ENCODE results near the gene BTK. TPM values are rescaled to one million over a fixed set of nuclear protein-coding genes. Genes with fewer than 3 reads are reported as not detected.
A peak's percentile ranks its signal among the peaks of the same experiment; 100 is the strongest.

The BTK gene
- total and polyA plus RNA-seq, 9 of the 15 experiments (the other 6 are each of a cell fraction or from before 2014, with no cell fraction given) = 14.9 to 93.4 (median 65.2) TPM

DNA sequence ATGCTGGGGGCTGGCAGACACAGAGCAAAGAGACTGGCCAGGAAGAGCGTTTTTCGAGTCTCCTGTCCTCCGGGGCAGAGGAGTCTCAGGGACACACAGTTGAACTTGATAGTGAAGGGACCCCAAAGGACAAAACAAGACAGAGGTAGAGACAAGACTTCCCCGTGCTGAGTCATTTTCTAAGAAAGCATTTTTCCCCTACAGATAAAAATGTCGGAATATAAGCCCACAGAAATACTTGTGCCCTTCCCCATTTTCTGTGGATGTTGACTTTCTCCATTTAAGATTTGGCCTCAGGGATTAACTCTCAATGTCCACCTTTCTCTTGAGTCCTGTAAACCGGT lies 523 bp upstream of the BTK start (continued):
- TF ChIP-seq, protein P1, sequence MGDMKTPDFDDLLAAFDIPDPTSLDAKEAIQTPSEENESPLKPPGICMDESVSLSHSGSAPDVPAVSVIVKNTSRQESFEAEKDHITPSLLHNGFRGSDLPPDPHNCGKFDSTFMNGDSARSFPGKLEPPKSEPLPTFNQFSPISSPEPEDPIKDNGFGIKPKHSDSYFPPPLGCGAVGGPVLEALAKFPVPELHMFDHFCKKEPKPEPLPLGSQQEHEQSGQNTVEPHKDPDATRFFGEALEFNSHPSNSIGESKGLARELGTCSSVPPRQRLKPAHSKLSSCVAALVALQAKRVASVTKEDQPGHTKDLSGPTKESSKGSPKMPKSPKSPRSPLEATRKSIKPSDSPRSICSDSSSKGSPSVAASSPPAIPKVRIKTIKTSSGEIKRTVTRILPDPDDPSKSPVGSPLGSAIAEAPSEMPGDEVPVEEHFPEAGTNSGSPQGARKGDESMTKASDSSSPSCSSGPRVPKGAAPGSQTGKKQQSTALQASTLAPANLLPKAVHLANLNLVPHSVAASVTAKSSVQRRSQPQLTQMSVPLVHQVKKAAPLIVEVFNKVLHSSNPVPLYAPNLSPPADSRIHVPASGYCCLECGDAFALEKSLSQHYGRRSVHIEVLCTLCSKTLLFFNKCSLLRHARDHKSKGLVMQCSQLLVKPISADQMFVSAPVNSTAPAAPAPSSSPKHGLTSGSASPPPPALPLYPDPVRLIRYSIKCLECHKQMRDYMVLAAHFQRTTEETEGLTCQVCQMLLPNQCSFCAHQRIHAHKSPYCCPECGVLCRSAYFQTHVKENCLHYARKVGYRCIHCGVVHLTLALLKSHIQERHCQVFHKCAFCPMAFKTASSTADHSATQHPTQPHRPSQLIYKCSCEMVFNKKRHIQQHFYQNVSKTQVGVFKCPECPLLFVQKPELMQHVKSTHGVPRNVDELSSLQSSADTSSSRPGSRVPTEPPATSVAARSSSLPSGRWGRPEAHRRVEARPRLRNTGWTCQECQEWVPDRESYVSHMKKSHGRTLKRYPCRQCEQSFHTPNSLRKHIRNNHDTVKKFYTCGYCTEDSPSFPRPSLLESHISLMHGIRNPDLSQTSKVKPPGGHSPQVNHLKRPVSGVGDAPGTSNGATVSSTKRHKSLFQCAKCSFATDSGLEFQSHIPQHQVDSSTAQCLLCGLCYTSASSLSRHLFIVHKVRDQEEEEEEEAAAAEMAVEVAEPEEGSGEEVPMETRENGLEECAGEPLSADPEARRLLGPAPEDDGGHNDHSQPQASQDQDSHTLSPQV (IDR thresholded peaks at IDR 0.05) = peak; percentile 18; the same call in 1 of the 2 replicates

DNA sequence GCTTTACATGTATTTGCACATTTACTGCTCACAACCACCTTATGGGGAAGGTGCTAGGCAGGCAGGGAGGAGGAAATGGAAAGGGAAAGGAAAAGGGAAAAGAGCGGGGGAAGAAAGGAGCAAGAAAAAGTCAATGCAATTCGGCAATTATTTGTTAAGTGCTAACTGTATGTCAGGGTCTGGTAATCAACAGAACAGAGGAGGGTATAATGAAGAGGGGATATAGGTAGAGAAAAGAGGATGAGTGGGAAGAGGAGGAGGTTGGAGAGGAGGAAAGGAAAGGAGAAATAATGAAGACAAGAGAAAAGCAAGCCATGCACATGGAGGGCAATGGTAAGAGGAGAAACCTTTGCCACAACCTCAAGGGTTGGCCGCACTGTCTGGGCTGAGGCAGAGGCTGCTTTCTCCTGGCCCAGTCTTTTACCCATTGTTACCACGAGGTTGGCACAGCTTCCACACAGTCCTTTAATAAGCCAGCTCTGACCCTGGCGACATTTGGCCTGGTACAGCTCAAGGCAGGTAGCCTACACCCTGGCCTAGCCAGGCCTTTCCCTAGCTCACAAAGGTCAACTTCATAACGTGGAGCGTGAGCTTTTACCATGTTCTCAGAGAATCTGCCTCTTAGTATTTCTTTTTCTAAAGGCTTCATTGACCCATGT lies 836 bp downstream of the BTK start:
- no peak for DNase-seq (ENCODE audit: extremely low read depth in 1 of 4, low spot score in 3 of 4)
- Histone ChIP-seq H4K20me1 (replicated peaks; ENCODE audit: control insufficient read depth, insufficient read depth, low read length) (no peaks in the 10 kb centered on the region), H3K4me2 (ENCODE audit: insufficient read depth, low read length) (peak overlapping the region; percentile 92), H3K27me3 (ENCODE audit: control insufficient read depth in 2 of 2, insufficient read depth in 2 of 2, low read length in 2 of 2) (no peaks in the 10 kb centered on the region), H3K9ac (ENCODE audit: insufficient read depth in 1 of 2, low read depth in 2 of 2, low read length in 2 of 2) (peak overlapping the region; percentile 92 to 95), H3K36me3 (ENCODE audit: control insufficient read depth, insufficient read depth, low read length) (0 out of 3 replicates have a peak, but pooled peaks cover 3% of the 10 kb centered on the region), H3K27ac (ENCODE audit: extremely low read depth, low read depth, low read length) (peak overlapping the region; percentile 92), H2AFZ (ENCODE audit: low read depth, low read length) (peak overlapping the region; percentile 82), H3K9me1 (ENCODE audit: control insufficient read depth, insufficient read depth, low read length) (no peaks in the 10 kb centered on the region), H3K79me2 (ENCODE audit: control insufficient read depth, insufficient read depth, low read length) (peaks cover 68% of the 10 kb centered on the region), H3K4me3 (peak overlapping the region; percentile 57), H3K4me1 (replicated peaks in 1 of 2; ENCODE audit: control insufficient read depth in 2 of 2, insufficient read depth in 2 of 2, low read length in 2 of 2) (peaks cover 4 to 17% of the 10 kb centered on the region in 2 experiments), H3K9me3 (replicated peaks; ENCODE audit: control insufficient read depth, insufficient read depth, low read depth, low read length) (no peaks in the 10 kb centered on the region)
- ATAC-seq = peak; percentile 14
- ChIA-PET CTCF (ENCODE audit: low intra/inter-chr PET ratio) (no interaction called here), POLR2A (interaction anchor here (0.9 to 1.5 kb wide), 5 partner anchors 13 to 546 kb away, joined by 3 to 6 read pairs (median 3); partner anchors contain the start of gene ZMAT1)
- no peak for FAIRE-seq
- in situ Hi-C loops (cut with MboI) = no loop called here
- 12% methylated on average over 5 of the region's 7 CpGs for WGBS (ENCODE audit: insufficient coverage, low coverage, missing lambda C conversion rate)
- intact Hi-C loops (cut with micrococcal nuclease) = no loop called here
- BruUV-seq (replicated peaks) = no TSS peak
- TF ChIP-seq, protein P2, sequence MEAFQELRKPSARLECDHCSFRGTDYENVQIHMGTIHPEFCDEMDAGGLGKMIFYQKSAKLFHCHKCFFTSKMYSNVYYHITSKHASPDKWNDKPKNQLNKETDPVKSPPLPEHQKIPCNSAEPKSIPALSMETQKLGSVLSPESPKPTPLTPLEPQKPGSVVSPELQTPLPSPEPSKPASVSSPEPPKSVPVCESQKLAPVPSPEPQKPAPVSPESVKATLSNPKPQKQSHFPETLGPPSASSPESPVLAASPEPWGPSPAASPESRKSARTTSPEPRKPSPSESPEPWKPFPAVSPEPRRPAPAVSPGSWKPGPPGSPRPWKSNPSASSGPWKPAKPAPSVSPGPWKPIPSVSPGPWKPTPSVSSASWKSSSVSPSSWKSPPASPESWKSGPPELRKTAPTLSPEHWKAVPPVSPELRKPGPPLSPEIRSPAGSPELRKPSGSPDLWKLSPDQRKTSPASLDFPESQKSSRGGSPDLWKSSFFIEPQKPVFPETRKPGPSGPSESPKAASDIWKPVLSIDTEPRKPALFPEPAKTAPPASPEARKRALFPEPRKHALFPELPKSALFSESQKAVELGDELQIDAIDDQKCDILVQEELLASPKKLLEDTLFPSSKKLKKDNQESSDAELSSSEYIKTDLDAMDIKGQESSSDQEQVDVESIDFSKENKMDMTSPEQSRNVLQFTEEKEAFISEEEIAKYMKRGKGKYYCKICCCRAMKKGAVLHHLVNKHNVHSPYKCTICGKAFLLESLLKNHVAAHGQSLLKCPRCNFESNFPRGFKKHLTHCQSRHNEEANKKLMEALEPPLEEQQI (IDR thresholded peaks at IDR 0.05) = no peak
- TF ChIP-seq ZFX (CRISPR knock-in tag; IDR thresholded peaks at IDR 0.05) = peak; percentile 72
- no peak for TF ChIP-seq ZBTB7A (IDR thresholded peaks at IDR 0.05; ENCODE audit: borderline replicate concordance, control insufficient read depth, low read depth, low read length)
- TF ChIP-seq NFYB (IDR thresholded peaks at IDR 0.05; ENCODE audit: extremely low read depth, insufficient read length) = no peak
- TF ChIP-seq, protein P3, sequence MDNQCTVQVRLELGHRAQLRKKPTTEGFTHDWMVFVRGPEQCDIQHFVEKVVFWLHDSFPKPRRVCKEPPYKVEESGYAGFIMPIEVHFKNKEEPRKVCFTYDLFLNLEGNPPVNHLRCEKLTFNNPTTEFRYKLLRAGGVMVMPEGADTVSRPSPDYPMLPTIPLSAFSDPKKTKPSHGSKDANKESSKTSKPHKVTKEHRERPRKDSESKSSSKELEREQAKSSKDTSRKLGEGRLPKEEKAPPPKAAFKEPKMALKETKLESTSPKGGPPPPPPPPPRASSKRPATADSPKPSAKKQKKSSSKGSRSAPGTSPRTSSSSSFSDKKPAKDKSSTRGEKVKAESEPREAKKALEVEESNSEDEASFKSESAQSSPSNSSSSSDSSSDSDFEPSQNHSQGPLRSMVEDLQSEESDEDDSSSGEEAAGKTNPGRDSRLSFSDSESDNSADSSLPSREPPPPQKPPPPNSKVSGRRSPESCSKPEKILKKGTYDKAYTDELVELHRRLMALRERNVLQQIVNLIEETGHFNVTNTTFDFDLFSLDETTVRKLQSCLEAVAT (IDR thresholded peaks at IDR 0.05) = peak; percentile 38 to 78; a peak in 2 of 4 replicates
- TF ChIP-seq LARP7 (IDR thresholded peaks at IDR 0.05) = peak; percentile 82; the same call in 1 of the 2 replicates
- no peak for TF ChIP-seq ZNF785 (CRISPR knock-in tag; IDR thresholded peaks at IDR 0.05)
- TF ChIP-seq RHOXF2B (CRISPR knock-in tag; conservative IDR thresholded peaks at IDR 0.05) = no peak
- TF ChIP-seq RCOR1 (IDR thresholded peaks at IDR 0.05; ENCODE audit: borderline replicate concordance in 1 of 2, low read depth in 2 of 2, low read length in 2 of 2) = no peak
- TF ChIP-seq PURB (CRISPR knock-in tag; IDR thresholded peaks at IDR 0.05; ENCODE audit: low read depth) = no peak
